ENCODE measurements around the gene MPG.
A peak's percentile ranks its signal among the peaks of the same experiment; 100 is the strongest.

MPG gene

DNA sequence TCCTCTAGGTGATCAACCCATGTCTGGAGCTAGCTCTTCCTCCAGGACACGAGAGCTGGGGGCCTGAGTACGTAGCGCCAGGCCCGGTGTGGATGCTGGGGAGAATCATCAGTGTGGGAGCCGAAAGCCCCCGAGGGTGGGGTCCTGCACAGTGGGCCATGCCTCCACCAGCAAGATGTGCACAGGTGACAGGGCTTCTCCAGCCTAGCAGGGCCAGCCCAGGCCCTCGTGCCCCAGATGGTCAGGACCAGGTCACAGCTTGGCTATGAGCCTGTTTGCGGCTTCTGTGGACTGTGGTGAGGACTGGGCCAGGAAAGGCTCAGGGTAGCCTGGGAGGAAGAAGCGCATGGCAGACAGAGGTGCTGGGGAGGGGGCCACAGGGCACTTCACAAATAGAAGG lies 7.8 kb downstream of the MPG start:
- no peak for DNase-seq

DNA sequence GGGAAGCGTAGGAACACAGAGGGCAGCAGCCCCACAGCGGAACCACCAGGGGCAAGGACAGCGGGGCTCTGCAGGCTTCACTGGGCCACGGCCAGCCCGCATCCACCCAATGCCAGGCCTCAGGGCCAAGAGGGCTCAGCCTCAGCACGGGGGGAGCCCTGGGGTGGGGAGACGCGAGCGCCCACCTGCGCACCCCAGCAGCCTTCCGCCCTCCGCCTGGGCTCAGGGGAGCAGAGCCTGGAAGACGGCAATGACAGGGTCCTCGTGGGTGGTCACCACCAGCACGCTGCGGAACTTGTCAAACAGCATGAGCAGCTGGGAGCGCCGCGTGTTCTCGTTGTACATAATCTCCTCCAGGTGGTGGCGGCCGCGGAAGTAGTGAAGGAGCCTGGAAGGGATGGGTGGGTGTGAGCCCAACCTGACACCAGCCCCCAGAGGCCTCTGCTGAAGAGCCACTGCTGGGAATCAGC lies 8.5 kb downstream of the MPG start:
- no peak for DNase-seq

DNA sequence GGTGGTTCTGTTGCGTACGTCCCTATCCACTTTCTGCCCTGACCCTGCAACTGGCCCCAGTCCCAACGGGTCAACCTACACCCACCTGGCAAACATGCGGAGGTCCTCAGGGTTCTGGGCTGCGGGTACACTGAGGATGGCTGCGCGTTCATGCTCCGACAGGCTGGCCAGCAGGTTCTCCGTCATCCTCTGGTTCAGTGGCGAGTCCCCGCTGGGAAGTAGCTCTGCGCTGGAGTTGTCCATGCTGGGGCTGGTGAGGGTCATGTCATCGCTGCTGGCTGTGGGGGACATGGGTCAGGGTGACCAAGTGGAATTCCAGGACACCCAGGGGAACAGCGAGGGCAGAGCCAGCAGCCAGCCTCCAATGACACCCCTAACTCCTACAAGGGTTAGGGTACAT lies 10.6 kb downstream of the MPG start:
- no peak for DNase-seq

- DNase-seq: no peak
Observed at GRCh38 chr16:89391-90302, 11.6 kb downstream of the MPG start.

- DNase-seq: no peak
Observed at GRCh38 chr16:91484-91883, 13.5 kb downstream of the MPG start.

DNA sequence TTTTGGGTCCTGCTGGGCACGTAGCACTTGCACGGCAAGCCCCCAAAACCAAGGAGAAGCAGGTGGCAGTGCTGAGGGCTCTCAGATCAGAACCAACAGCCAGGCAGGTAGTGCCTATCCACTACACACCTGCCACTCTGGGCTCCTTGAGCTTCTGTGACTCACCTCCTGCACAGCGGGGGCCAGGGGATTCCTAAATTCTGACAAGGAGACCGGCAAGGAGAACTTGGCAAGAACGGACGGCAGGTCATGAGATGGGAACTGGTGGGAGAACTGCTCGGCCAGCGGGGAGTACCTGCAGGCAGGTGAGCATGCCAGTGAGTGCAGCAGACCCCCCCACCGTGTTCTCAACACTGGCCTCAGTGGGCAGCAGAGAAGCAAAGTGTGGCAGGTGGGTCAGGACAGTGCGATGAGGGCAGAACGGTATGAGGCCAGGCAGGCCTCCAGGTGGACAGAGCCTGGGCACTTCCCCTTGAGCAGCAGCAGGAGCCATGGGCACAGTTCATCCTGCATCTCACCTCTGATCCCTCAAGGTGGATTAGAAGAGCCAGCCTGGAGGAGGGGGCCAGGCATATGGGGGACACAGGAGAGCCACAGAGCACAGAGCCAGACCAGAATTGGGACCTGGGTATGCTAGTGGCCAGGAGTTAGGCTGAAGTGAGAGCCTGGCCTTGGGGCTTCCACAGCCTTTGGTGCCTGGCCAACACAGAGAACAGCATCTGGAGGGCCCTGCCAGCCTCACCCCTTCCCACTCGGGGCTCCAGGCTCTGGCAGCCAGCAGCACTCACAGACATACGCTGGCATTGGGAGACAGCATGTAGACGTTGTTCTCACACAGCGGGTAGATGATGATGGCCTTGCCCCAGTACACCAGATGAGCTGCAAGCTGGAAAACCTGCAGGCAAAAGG lies 14.7 kb downstream of the MPG start:
- no peak for DNase-seq

GRCh38 chr16:94918-95265 lies 16.9 kb downstream of the MPG start:
- no peak for DNase-seq

- DNase-seq: peak; percentile 82
Observed at GRCh38 chr16:96935-97381, 18.9 kb downstream of the MPG start.

DNA sequence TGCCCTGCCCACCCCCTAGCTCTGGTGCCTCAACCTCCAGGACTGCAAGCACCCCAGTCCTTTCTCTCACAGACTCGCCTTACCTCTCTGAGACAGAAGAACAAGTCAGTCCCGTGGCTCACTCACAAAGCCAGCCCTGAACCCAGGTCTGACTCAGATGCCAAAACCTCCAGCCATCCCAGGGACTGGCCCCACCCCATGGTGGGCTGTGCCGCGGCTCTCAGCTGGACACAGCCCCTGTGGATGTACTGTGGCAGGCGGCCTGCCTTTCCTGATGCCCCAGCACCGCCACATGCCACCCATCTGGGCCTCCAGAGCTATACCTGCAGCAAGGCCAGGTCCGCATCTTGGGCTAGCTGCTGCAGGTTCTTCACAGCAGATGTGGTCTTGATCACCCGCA lies 19.8 kb downstream of the MPG start:
- no peak for DNase-seq

DNA sequence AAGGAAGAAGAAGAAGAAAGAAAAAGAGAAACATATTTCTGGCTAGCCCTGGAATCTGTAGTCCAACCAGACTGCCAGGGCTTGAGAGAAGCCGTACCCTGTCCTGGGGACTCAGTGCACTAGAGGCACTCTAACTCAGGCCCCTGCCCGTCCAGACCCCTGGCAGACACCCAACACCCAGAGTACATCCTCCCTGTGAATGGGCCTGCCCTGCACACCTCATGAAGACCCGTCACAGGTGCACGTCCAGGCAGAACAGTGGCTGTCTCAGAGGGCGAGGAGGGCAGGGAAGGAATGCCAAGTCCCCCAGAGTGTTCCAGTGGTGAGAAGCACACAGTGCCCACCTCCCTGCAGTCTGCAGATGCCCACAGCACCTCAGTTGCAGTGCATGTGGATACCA lies 23.0 kb downstream of the MPG start:
- no peak for DNase-seq

DNA sequence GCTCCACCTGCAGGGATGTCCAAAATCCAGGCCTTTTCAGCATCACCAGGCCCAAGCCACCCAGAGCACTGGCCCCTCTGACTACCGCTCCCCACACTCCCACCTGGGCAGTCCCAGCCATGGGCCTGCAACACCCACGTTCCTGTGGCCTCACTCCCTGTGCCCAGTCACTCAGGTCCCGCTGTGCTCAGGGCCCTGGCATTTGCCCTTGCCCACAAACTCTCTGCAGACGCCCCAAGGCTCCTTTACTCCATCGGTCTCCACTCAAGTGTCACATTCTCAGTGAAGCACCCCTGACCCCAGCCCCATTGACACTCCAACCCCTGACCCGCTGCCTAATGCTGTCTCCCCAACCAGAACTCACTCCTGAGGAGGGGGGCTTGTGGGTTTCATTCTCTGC lies 23.6 kb downstream of the MPG start:
- no peak for DNase-seq

DNA sequence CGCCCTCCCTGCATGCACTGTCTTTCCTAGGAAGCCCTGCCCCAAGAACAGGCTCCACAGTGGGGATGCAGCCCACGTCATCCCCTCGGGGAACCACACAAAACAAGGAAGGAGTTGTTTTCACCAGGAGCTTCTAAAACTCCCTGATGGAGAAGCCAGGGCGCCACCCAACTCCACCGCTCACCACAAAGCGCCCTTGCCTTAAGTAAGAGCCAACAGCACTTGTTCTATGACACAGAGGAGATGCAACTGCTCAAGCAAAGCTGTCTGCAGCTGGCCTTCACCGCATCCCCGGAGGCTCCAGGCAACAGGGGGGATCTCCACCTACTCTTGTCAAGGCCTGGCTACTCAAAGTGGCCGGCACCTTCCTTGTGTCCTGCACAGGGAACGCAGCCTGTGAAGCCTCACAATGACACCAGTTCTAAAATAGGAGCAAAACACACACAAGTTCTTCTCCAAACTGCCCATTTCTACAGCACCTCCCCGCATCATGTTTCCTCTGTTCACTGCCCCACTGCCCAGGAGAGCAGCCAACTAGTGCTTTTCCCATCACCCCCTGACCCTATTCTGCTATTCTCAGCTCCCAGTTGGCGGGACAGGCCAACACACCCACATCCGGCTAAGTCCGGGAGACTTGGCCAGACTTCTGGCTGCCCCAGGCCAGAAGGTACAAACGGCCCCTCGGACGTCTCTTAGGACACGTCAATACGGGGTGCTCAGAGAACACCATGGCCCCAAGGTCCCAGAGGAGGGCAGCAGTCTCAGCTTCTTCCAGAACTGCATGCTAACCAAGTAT lies 24.2 kb downstream of the MPG start:
- DNase-seq: no peak

GRCh38 chr16:104355-104754 lies 26.3 kb downstream of the MPG start:
- DNase-seq: no peak

DNA sequence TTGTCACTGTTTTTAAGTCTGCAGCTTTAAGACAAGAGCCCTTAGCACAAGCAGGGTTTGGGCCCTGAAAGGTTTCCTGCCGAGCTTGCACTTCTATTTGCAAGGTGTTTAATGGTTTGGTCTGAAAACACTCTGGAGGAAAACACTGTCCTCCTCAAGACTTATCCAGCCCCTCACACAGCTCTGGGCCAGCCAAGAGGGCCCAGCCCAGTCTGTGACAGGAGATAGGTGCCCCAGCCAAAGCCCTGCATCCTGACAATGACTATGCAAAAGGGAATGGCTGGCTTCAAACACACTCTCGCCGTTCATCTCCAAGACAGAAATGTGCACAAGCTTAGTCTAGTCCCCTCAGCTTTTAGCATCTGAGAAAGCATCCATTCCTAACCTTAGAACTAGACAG lies 26.9 kb downstream of the MPG start:
- DNase-seq: no peak

DNA sequence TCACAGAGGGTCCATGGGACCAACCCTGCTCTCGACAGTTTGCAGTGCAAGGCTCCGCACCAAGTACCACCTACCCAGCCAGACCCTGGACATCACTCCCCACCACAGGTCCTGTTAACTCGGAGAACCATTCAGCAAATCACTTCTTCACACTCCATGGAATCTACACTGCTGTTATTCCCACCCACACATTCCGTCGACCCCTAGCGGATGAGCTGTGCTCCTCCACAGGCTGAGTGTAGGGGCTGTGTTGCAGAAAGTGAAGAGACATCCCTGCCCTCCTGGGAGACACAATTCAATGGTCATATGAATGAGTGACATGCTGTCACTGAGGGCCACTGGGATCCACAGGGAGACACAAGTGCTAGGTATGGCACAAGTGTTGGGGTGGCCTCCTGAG lies 27.5 kb downstream of the MPG start:
- no peak for DNase-seq

- peak; percentile 25 for DNase-seq
Observed at GRCh38 chr16:106623-107324, 28.7 kb downstream of the MPG start.

DNA sequence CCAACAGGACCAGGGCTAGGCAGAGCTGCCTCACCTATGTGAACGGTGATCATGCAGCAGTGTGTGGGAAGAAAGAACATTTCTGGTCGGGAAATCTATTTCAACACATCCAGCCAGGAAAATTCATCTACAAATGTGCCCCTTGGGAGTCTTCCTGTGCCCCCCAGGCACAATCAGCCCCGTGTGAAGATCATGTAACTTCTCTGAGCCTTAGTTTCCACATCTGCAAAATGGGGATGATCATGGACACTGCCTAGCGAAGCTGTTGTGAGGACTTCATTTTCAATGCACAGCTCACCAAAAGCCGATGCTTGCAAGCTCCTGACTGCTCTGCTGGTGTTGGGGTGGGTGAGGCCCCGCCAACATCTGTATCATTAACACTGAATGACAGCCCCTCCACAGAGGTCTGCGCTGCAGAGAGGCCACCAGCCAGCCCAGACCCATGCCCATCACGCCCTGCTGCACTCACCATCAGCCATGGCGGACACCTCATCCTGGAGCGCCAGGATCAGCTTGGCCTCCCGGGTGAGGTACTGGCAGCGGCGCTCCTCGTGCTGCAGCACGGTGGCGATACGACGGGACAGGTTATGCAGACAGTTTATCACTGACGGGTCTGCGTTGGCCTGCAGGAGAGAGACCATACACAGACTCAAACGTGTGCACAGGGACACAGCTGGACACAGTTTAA lies 34.3 kb downstream of the MPG start:
- DNase-seq: no peak

DNA sequence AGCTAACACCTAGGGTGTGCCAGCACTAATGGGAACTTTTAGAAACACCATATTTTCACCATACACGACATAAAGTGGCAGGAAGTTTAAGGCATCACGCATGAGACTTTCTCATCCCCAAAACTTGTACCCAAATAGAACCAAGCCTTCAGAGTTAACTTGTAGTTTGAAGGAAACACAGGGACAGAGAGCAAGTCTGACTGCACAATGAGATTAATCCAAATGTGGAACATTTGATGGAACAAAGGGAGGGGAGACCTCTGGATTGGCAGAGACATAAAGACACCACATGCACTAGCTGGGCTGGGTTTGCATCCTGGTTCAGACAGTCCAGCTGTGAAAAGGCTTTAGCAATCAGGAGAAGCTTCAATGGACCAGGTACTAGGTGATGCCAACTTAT lies 36.3 kb downstream of the MPG start:
- DNase-seq: no peak

- no peak for DNase-seq
Observed at GRCh38 chr16:116015-116414, 38.0 kb downstream of the MPG start.

DNA sequence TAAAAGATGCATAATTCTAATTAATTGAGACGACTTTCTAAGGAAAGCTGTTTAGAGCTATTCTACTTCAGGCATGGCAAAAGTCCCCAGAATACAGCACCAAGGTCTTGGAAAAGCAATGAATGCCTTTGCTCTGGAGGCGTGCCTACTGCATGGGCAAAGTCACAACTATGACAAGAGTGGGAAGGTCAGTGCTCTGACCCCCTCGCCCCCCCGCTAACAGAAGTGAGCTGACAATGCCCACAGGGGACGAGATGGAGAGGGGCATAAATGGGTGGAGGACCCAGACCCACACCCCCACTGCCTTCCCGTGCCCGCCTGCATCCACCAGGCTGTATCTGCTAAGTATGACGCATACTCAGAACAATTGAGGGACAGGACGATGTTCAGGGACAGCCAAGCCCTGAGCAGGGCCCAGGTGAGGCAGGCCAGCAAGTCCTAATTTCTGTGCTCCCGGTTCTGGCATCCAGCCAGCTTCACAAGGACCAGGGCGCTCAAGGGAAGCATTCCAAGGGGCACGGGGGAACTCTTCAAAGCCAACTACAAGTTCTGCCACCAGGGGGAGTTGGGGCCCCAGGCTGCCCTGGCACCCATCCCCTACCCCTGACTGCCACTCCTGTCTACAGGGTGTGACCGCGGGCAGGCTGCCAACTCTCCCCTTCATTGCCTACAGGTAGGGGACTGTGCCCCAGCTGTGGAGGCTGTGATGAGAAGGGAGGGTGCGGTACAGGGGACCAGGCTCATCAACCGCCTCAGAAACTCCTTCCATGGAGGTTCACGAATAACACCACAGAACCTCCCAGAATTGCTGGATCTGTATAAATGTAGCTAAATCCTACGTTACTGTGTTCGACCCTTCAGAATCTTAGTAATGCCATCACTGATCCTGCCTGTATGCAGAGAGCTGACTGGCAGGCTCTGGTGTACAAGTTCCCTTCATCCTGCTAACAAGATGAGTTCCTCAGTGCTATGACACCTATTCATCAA lies 39.6 kb downstream of the MPG start:
- peak; percentile 58 for DNase-seq
